ENCODE measurements around the gene FCGR3A.
A peak's percentile ranks its signal among the peaks of the same experiment; 100 is the strongest.
"Not testable (repeated sequence)": the region's sequence is repeated elsewhere in the genome, so short reads cannot be mapped to it uniquely, and the experiment has no call there.

The FCGR3A gene

GRCh38 chr1:161556143-161556542 lies 6.5 kb upstream of the FCGR3A start:
- not testable (repeated sequence) for DNase-seq

GRCh38 chr1:161554815-161555417 lies 5.3 kb upstream of the FCGR3A start:
- not testable (repeated sequence) for DNase-seq

- not testable (repeated sequence) for DNase-seq
These were observed 4.7 kb upstream of the FCGR3A start for GRCh38 chr1:161554340-161554739.

- not testable (repeated sequence) for DNase-seq
These were observed 4.0 kb upstream of the FCGR3A start for GRCh38 chr1:161553631-161554030.

GRCh38 chr1:161550942-161551341 lies 1.3 kb upstream of the FCGR3A start:
- not testable (repeated sequence) for DNase-seq

GRCh38 chr1:161548749-161549406 lies 740 bp downstream of the FCGR3A start:
- not testable (repeated sequence) for DNase-seq

- DNase-seq = not testable (repeated sequence)
These were observed 1.4 kb downstream of the FCGR3A start for GRCh38 chr1:161547995-161548741.

- peak; percentile 35 for DNase-seq
These were observed 4.5 kb downstream of the FCGR3A start for GRCh38 chr1:161545005-161545731.

GRCh38 chr1:161543125-161543524 lies 6.5 kb downstream of the FCGR3A start:
- DNase-seq = not testable (repeated sequence)

- peak; percentile 56 for DNase-seq
These were observed 7.5 kb downstream of the FCGR3A start for GRCh38 chr1:161542091-161542559.

GRCh38 chr1:161540570-161540960 lies 9.1 kb downstream of the FCGR3A start:
- DNase-seq = peak; percentile 16

GRCh38 chr1:161539731-161540569 lies 9.7 kb downstream of the FCGR3A start:
- peak; percentile 89 for DNase-seq

GRCh38 chr1:161538925-161539479 lies 10.6 kb downstream of the FCGR3A start:
- not testable (repeated sequence) for DNase-seq

GRCh38 chr1:161537068-161537669 lies 12.4 kb downstream of the FCGR3A start:
- not testable (repeated sequence) for DNase-seq

GRCh38 chr1:161532644-161533567 lies 16.7 kb downstream of the FCGR3A start:
- DNase-seq = not testable (repeated sequence)

- DNase-seq = no peak
These were observed 17.5 kb downstream of the FCGR3A start for GRCh38 chr1:161531986-161532643.

- peak; percentile 89 for DNase-seq
These were observed 18.7 kb downstream of the FCGR3A start for GRCh38 chr1:161530671-161531641.

GRCh38 chr1:161530158-161530557 lies 19.5 kb downstream of the FCGR3A start:
- DNase-seq = peak; percentile 69
